Vagina (tissue), 2 donors: ENCODE data around the gene TNN. TPM values are rescaled to one million over a fixed set of nuclear protein-coding genes. Genes with fewer than 3 reads are reported as not detected.

Source experiments
- DNase-seq, 2 donors: peaks; one replicate each; pipeline ENCODE4 v3.0.0-alpha.2; 2017; ENCODE audit errors: extremely low spot score in 2 of 2
- H3K27ac ChIP-seq: fragments of 200-600 bp; sonication (generic); one replicate; pipeline ENCODE4 v1.5.1; 2019
- H3K27me3 ChIP-seq: fragments of 200-600 bp; sonication (generic); one replicate; pipeline ENCODE4 v1.5.1; 2019
- H3K36me3 ChIP-seq, 2 donors: fragments of 200-600 bp; sonication (generic); one replicate each; pipeline ENCODE4 v1.5.1; 2017 to 2019
- H3K4me1 ChIP-seq: fragments of 200-600 bp; sonication (generic); one replicate; pipeline ENCODE4 v1.5.1; 2019
- H3K4me3 ChIP-seq, 2 donors: fragments of 200-600 bp; sonication (generic); 1 replicate in 1 of 2; 2 replicates in 1 of 2; pipeline ENCODE4 v1.5.1; 2016 to 2019
- H3K9me3 ChIP-seq: fragments of 200-600 bp; sonication (generic); one replicate; pipeline ENCODE4 v1.5.1; 2019
- CTCF ChIP-seq, 3 experiments: fragments of 450-650 bp in 2 of 3; fragments of 200-600 bp in 1 of 3; sonication (generic) in 1 of 3; IDR thresholded peaks; one replicate each; pipeline ENCODE4 v1.5.1; 2017 to 2019; ENCODE audit warnings: antibody characterized with exemption in 3 of 3, mild to moderate bottlenecking in 2 of 3, moderate library complexity in 2 of 3
- POLR2A ChIP-seq, 2 donors: fragments of 450-650 bp; IDR thresholded peaks; one replicate each; pipeline ENCODE4 v1.6.1; 2017; ENCODE audit warnings: antibody characterized with exemption in 2 of 2, mild to moderate bottlenecking in 2 of 2, moderate library complexity in 2 of 2
- POLR2AphosphoS5 ChIP-seq, 2 donors: sonication (generic); formaldehyde crosslinking; IDR thresholded peaks; one replicate each; pipeline ENCODE4 v1.9.0; 2017; ENCODE audit warnings: antibody characterized with exemption in 2 of 2, mild to moderate bottlenecking in 2 of 2, low read depth in 1 of 2; ENCODE audit not compliant: insufficient read depth in 1 of 2
- intact Hi-C: fragments of 100-400 bp; cut with DNase I; formaldehyde crosslinking; loops from one replicate; pipeline ENCODE4 v1.15.1; 2023
- total RNA-seq: library from RNA; depleted of rRNA; stranded (reverse); fragments of >200 nt; gene quantifications from one replicate; pipeline ENCODE4 v1.2.3, GENCODE V29; 2016

TNN gene
- total RNA-seq, 1 donor from 2014 or later, result not detected

GRCh38 chr1:175171036-175171913 lies 103.6 kb downstream of the TNN start:
- no peak overlapping the region for H3K27ac ChIP-seq
- no peaks in the 10 kb centered on the region for H3K9me3 ChIP-seq
- intact Hi-C loops, result no loop called here
- H3K4me3 ChIP-seq, result no peak overlapping the region
- H3K27me3 ChIP-seq, result no peaks in the 10 kb centered on the region
- peaks cover 27% of the 10 kb centered on the region for H3K4me1 ChIP-seq
- peaks cover 0 to 6% of the 10 kb centered on the region in 2 donors for H3K36me3 ChIP-seq
- TF ChIP-seq POLR2AphosphoS5 (IDR thresholded peaks at IDR 0.05; ENCODE audit: insufficient read depth in 1 of 2, low read depth in 1 of 2), result no peak
- TF ChIP-seq CTCF (IDR thresholded peaks at IDR 0.05), result no peak
- no peak for TF ChIP-seq POLR2A (IDR thresholded peaks at IDR 0.05)
- no peak for DNase-seq

GRCh38 chr1:175172503-175172902 lies 104.9 kb downstream of the TNN start:
- intact Hi-C loops, result no loop called here
- H3K9me3 ChIP-seq, result no peaks in the 10 kb centered on the region
- TF ChIP-seq CTCF (IDR thresholded peaks at IDR 0.05) (no peak), POLR2A (IDR thresholded peaks at IDR 0.05) (no peak), POLR2AphosphoS5 (IDR thresholded peaks at IDR 0.05; ENCODE audit: insufficient read depth in 1 of 2, low read depth in 1 of 2) (no peak)
- DNase-seq, result no peak
- H3K4me1 ChIP-seq, result peaks cover 27% of the 10 kb centered on the region
- H3K27ac ChIP-seq, result no peak overlapping the region
- no peak overlapping the region for H3K4me3 ChIP-seq
- peaks cover 0 to 3% of the 10 kb centered on the region in 2 donors for H3K36me3 ChIP-seq
- no peaks in the 10 kb centered on the region for H3K27me3 ChIP-seq

DNA sequence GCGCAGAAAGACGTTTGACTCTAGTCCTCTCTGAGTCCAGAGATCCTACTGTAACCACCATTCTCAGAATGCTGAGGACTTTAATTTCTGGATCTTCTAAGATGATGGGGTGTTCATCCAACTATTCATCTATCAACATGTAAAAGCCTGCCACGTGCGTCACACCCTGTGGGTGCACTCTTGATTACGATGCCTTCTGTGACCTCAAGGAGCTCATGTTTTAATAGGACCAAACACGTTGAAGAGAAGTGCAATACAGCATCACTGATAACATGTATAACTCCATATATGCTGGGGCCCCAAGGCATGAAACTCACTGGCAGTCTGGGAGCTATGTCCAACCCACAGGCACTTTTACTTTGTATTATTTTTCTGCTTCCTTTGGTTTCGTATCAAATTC lies 105.9 kb downstream of the TNN start:
- peaks cover 27% of the 10 kb centered on the region for H3K4me1 ChIP-seq
- no peaks in the 10 kb centered on the region for H3K27me3 ChIP-seq
- TF ChIP-seq POLR2A (IDR thresholded peaks at IDR 0.05) (no peak), POLR2AphosphoS5 (IDR thresholded peaks at IDR 0.05; ENCODE audit: insufficient read depth in 1 of 2, low read depth in 1 of 2) (no peak), CTCF (IDR thresholded peaks at IDR 0.05) (no peak)
- no peaks in the 10 kb centered on the region for H3K9me3 ChIP-seq
- H3K4me3 ChIP-seq, result no peak overlapping the region
- H3K27ac ChIP-seq, result no peak overlapping the region
- no peak for DNase-seq
- peaks cover 0 to 3% of the 10 kb centered on the region in 2 donors for H3K36me3 ChIP-seq
- intact Hi-C loops, result no loop called here

- intact Hi-C loops, result no loop called here
- Histone ChIP-seq H3K27me3 (no peaks in the 10 kb centered on the region), H3K9me3 (no peaks in the 10 kb centered on the region), H3K4me3 (no peak overlapping the region), H3K4me1 (peaks cover 31% of the 10 kb centered on the region), H3K36me3 (peaks cover 0 to 3% of the 10 kb centered on the region in 2 donors), H3K27ac (no peak overlapping the region)
- TF ChIP-seq POLR2AphosphoS5 (IDR thresholded peaks at IDR 0.05; ENCODE audit: insufficient read depth in 1 of 2, low read depth in 1 of 2), result no peak
- TF ChIP-seq CTCF (IDR thresholded peaks at IDR 0.05), result no peak
- TF ChIP-seq POLR2A (IDR thresholded peaks at IDR 0.05), result no peak
- no peak for DNase-seq
Observed at GRCh38 chr1:175174309-175175102, 106.9 kb downstream of the TNN start.
